ENCODE data around the gene RAI1.

RAI1 gene

DNA sequence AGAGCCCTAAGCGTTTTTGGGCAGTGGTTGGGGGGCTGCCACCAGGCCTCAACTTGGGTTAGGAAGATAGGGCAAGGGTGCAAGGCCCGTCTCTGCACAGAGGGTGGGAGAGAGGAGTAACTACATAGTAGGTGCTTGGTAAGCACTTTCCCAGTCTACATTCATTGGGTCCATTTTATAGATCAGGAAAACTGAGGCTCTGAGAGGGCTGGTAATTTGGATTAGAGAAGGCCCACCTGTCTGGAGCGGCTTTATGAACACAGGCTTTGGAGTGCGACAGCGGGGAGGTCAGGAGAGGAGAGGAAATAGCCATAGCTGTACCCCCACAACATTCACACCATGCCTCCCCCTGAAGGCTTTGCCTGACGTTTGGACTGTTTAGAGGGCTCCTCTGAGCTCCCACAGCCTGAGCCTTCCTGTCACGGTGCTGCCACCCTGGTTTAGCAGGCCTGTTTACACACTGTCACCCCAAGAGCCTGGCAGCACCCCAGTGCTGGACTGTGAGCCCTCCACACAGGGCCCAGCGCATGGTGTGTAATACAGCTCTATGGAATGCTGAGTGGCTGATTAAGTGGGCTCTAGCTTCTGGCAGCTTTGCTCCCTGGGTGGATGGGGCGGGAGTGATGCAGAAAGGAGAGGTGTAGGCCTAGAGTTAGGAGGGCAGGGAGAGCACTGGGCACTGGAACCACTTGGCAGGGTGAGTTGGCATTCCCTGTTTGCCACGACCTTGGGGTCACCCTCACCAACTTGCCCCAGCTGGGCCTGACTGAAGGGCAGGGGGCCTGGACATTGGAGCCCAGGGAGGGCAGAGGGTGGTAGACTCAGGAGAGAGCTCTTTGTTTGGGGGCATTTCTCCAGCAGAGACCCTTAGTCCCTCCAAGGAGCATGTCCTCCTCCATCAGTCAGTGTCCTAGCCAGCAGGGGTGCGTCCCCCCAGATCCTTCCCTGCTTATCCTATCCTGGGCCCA is 73.7 kb downstream of the RAI1 start:
- DNase-seq: no peak

DNA sequence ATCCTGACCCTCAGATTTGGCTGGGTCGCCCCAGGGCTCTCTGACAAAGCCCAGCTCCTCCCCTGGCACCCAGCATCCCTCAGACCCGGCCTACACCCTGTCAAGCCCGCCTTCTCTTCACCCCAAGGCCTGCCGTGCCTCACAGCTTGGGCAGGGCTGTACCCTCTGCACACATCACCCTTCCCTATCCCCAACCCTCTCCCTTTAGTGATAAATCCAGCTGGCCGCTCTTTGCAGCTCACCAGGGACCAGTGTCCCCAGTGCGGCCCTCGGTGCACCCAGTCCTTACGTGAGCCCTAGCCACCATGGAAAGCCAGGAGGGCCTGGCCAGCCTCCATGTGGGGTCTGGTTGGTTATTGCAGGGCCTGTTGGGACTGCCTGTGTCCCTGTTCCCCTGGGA is 74.5 kb downstream of the RAI1 start:
- no peak for DNase-seq

DNA sequence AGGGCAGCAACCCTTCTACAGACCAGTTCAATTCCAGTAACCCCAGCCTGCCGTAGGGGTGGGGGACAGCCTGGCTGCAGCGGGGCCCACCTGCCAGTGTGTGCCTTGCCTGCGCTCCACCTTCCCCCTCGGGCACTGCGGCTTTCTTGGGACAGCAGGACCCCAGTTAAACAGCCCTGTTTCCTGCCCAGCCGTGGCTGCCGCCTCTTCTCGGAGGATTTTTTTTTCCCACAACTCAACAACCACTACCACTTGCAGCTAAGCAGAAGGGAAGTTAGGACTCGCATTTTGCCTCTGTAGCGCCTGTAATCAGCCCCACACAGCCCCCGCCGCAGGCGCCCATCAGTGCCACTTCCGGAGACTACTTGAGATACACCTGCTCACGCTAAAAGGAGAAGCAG is 76.1 kb downstream of the RAI1 start:
- DNase-seq: no peak

DNA sequence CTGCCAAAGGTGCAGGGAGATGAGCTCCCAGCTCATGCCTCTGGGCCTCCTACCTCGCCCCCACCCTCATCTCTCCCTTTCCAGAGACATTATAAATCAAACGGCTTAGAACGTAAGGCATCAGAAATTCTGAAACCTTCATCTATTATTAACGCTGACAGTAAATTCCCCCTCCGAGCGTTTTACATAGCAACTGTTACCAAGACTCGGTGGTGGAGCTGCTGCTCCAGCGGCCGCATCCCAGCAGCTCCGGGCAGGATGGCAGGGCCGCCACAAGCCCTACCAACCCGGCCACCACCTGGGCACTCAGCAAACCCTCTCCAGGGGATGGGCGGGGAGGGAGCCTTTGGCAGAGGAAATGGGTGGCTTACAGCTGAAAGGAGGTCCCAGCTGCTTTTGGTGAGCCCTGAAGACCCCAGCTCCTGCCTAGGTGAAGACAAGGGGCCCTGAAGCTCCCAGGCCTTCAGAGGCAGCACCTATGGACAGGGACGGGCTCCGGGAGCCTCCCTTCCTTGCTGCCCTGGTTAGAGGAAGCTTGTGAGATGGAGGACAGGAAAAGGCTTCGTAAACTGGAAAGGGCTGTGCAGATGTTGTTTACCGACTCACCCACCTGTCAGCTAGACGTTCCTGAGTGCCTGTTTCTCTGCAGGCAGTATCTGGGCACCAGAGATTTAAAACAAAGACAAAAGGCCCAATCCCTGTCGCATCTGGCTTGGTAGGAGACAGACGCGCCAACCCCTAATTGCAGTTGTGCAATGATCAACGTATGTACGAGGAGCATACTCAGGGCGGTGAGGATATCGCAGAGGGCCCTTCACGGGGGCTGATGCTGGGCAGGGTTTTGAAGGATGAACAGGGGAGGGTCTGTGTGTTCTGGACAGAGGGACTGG is 76.9 kb downstream of the RAI1 start:
- DNase-seq: no peak

DNA sequence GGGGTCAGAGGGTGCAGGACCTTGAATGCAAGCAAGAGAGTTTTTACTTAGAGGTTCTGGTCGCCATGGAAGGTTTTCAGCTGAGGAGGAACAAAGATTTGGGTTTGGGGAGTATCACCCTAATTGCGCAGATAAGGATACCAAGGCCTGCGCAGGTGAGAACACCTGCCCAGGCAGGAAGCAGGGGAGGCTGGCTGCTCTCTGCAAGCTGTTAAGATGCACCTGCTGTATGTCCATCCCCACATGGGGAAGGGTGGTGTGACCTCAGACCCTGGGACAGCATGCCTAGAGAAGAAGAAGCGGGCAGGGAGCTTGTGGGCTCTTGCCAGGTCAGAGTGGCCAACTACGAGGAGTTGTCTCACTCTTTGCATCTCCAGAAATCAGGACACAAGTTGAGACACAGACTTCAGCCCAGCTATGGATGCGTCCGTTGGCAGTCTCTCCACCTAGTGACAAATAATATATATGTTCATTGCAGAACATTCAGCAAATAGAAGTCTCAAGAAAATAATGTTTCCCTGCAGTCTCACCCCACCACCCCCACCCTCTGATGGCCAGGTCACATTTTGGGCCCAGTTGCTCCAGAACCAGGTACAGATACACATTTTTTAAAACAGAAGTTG is 77.8 kb downstream of the RAI1 start:
- no peak for DNase-seq

DNA sequence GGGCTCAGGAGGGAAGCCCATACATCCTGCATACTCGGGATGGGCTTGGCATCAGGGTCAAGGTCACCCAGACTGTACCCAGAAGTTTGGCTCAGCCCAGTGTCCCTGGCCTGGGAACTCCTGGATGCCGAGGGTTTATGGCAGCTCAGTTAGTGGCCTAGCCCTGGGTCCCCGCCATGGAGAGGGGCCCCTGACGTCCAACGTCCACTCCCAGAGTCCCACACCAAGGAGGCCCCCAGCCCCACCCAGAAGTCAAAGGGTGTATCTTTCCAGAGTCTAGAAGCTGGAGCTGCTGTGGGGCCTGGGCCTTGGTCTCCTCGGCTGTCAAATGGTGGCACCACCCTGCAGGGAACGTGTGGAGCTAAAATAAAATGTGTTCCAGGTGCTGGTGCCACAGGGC is 79.1 kb downstream of the RAI1 start:
- DNase-seq: no peak

DNA sequence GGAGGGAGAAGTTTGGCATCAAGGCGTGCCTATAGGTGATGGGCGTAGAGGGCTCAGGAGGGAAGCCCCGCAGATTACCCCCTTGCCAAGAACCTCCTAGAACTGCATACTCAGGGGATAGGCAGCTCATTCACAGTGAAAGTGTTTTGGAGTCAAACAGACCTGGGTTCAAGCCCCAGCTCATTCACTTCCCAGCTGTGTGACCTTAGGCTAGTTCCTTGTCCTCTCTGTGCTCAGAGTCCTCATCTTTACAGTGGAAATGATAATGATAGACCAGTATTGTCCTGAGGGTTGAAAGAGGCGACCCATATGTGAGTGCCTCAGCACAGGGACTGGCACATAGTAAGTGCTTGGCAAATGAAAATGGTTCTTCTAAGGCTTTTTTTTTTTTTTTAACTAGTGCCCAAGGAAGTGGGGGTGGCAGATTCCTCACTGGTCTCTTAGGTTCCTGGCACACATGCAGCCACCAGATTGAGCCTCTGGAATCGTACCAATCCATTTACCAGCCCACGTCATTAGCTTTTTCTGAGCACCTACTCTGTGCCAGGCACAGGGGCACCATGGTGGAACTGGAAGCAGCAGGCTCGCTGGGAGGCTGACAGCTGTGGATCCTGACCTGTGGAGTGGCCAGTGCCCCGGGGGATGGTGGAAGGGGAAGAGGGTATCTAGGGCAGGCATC is 79.8 kb downstream of the RAI1 start:
- no peak for DNase-seq

DNA sequence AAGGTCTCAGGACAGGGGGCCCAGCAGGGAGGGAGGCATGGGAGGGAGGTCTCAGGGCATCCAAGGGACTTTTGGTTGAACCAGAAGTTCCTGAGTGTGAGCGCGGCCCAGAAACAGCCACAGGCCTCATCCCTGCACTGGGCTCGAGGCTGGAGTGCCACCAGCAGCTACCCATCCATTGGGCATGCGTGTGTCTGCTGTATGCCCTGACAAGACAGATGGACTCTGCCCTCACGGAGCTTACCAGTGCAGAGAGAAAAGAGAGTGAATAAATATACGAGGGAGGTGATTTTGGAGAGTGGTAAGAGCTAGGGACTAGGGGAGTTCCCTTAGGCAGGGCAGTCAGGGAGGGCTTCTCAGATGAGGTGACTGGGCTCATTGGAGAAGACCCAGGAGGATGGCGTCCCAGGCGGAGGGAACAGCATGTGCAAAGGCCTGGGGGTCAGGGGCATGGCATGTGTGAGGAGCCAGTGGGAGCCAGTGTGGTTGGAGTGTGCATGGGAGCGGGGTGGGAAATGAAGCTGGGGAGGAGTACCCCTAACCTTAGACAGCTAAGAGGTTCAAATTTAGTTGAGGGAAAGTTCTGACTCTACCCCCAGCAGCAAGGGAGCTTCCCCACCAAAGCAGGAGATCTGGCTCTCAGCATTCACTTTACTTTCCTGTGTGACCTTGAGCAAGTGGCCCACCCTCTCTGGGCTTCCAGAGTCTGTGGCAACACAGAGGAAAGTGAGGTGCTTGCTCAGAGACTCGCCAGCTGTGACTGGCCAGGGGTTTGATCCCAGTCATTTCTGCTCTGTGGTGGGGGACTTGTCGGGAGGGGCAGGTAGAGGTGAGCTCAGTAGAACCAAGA is 80.9 kb downstream of the RAI1 start:
- no peak for DNase-seq

DNA sequence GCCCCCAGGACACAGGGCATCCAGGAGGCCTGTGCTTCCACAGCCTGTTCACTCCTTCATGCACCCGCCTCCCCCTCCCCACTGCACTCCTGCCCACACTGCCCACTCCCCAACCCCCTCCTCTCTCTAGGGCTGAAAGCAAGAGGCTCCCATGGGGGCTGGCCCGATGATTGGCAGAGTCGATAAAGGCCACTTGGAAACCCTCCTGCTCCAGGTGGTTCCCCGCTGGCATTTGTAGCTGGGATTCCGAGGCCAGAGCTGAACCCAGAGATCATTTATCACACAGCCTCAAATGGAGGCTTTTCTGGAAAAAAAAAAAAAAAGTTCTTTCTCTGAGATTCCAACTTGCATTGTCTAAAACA is 81.5 kb downstream of the RAI1 start:
- no peak for DNase-seq

DNA sequence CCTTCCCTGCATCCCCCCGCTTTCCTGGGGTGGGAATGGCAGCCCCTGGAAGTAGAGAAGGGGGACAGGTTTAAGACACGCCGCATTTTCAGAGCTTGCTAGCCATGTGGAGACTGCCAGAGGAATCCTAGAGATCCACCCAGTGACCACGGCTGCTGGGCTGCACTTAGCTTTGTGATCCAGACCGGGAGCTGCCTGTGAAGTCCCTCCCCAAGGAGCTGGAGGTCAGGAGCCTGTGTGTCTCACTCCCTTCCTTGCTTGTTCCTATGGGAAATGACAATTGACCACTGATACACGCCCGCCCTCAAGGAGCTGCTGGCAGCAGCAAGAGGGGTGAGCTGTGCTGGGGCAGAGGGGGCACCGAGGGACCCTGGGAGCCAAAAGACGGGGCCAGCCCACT is 81.9 kb downstream of the RAI1 start:
- DNase-seq: no peak

DNA sequence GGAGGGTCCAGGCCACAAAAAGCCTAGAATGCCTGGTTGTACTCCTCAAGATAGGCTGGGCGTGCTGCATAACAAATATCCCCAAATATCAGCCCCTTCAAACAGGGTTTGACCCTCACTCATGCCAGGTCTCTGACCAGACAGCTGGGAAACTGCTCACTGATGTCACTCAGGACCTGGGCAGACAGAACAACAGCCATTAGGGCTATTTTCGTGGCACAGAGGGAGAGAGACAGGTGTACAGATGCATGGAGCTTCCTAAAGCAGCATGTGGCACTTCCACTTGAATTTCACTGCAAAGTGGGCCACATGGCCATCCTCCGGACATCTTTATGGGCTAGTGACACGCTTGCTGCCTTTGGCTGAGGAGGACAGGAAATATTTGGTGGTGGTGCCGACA is 82.5 kb downstream of the RAI1 start:
- DNase-seq: no peak

DNA sequence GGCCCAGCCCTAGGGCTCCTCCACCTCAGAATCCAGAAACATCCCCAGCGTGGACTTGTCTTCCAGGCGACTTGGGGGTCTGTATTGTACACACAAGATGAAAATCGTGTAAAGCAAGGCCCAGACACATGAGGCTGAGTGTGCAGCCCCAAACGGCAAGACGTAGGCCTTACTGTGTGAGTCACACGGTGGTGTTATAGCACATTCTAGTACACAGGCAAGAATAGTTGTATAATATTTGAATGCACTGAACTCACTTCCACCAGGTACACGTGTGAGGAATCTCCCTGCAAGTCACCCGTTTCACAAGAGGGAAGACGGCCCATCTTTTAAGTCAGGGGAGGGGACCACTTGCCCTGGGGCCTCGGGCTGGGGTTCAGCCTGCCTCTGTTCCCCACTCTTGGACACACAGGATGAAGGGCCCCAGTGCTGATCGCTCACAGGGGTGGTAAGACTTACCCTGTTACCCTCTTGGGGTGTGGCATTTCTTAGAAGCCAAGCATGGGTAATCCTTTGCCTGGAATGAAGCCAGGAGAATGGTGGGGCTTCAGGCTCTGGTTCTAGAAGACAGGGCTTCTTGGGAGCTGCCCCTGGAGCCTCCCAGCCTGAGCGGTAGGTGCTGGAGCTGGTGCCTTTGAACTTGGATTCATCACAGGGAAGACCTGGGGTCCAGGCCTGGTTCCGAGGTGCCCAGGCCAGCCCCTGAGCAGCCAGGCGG is 84.3 kb downstream of the RAI1 start:
- DNase-seq: no peak

DNA sequence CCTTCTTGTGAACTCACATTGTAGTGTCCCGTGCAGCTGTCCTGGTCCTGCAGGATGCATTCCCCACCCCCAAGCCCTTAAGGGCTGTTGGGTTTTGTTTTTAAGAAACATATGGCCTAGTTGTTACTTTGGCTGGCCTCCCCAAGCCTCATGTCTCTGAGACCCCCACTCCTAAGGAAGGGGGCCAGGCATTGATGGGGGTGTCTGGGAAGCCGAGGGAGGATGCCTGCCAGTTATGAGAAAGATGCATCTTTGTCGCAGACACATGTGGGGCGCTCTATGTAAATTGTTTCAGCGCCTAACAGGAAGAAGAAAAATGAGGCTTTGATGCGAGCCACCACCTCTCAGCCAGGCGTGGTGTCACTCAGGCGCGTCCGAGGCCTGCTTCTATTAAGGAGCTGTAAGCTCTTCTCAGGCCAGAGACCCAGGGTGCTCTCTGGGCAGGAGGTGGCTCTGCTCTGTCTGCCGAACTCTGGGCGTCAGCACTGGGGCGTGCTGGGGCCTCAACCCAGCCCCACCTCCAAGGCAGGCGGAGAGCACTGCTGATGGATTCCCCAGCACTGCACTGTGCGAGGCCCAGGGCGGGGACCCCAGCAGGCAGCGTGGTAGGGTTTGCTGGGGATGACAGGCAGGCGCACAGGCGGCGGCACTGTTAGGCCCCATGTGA is 85.0 kb downstream of the RAI1 start:
- DNase-seq: peak in 1 of 2 donors; percentile 35

DNA sequence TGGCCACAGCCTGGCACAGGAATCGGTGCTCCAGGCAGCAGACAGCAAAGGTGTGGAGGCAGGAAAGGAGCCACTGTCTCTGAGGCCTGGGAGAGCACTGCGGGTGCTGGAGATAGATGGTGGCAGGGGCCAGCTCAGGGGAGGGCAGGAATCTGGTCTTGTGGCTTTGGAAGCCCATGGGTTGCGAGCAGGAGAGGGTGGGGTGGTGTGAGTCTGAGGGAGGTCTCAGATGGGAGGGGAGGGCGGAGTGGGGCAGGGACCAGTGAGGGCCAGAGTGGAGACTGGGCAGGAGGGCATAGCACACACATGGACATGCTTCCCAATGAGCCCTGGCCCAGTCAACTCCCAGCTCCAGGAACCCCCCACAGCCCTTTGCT is 85.5 kb downstream of the RAI1 start:
- no peak for DNase-seq

DNA sequence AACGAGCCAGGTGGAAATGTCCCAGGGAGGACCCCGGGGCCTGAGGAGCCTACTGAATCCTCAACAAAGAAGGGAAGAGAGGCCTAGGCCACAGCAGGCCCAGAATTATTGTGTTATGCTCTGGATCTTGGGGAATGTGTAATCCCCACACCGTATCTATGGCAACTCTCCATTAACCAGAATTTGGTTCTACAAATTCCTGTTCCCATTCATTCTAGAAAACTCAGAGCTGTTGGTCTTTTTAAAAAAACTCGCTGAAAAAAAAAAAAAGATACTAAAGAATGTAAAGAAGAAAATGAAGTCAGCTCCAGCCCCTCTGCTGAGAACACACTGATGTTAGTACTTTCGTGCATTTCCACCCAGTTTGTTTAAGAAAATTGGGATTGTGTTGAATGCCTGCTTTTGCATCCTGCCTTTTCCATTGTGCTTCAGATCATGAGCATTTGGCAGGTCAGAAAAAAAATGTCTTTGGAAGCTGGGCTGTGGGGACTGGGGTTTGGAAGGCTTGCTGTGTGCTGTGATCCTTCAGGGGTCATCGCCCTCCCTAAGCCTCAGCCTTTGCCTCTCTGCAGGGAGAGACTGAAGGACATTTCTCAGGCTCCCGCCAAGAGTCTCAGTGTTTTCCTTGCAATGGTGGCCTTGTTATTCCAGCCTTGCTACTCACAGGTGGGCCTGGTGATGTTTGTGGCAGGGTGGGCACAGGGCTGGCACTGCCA is 86.1 kb downstream of the RAI1 start:
- no peak for DNase-seq

DNA sequence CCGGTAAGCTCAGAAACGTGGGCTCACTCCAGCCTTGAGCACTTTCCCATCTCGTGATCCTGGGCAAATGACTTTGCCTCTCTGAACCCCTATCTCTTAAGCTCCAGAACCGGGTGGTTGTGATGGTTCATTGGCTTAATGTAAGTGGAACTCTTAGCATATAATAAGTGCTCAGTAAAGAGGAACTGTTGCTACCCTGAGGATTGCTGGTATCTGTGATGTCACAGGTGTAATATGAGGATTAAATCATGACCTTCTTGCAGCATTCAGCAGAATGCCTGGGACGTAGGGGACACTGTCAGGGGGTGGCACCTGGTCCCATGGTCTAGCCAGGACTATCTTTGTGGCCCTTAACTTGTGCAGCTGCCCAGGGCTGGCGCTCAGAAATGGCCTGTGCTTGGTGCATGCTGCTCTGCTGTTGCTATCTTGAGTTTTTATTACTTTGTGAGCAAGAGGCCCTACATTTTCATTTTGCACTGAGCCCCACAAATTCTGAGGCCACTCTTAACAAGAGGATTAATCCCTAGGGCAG is 86.7 kb downstream of the RAI1 start:
- DNase-seq: no peak

DNA sequence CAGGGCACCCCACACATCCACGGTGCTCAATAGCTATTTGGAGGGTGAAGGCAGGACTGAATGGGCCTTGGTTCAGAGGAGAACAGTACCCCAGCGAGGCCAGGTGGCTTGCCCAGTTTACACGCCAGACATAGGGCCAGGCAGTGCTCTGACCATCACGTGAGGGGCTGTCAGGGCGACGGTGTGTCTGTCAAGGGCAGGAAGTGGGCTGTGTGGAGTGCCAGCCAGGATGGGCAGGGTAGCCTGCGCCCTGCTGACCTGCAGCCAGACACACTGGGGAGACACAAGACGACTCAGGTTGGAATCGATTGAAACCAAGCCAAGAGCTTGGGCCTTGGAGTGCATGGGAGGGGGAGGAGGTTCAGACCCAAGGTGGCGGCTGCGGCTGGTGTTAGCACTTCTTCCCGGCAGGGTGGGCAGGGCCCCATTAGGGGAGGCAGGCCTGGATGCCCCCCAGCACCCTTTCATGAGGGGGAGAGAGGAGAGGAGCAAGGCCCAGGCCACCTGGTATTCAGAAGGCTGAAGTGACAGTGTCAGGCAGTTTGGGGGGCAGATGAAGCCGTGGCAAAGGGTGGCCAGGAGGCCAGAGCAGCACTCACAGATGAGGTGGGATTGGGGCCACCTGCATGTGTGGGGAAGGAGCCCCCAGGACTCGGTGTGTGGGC is 87.3 kb downstream of the RAI1 start:
- DNase-seq: no peak

DNA sequence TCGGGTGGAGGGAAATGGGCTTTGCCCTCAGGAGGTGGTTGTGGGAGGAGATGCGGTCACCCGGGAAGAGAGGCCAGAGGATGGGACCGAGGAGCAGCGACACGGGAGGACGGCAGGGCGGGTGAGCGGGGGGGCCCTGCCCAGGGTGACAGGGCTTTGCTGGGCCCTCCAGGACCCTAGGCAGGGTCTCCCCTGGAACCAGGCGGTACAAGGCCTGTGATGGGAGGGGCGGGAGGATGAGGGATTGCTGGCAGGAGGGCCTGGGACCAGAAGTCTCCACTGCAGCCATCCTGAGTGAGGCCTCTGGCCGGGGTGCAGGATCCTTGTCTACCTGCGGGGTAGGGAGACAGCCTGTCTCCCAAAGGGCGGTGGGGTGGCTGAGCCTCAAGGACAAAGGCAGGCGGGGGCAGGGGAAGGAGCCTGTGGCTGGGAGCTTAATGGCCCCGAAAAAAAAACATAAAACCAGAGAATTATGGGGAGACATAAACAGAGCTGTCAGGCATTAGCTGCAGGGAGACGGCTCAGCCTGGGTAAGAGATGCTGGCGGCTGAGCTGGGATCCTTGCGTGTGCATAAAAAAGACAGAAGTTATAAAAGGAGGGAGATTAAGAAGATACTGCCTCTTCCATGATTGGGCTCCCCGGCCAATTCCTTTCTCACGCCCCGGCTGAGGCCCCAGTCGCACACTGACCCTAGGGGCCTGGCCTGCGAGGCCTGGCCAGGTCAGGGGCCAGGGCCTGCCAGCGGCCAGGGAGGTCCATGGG is 88.8 kb downstream of the RAI1 start:
- no peak for DNase-seq

All from hippocampal formation (tissue), 2 donors.